ENCODE data around the gene ADRA2A.

ADRA2A gene

DNA sequence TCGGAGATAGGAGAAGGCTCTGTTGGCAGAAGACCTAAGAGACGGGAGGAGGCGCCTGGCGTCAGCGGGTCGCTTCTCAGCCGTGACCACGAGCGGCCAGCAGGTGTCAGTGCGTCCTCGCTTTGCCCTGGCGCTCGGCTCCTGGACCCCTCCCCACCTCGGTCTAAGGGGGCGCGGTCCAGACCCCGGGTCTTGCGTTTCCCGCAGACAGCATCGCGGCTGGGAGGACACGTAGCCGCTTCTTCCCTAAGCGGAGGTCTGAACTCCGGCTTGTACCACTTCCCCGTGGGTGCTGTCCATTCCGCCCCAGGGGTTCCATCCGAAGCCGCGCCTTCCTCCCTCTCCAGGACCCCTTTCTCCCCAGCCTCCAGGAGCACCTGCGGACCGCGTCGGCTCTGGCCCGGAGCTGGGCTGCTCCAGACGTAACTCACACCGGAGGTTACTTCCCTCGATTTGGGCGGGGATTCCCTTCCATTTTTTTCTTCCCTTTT lies 593 bp upstream of the ADRA2A start:
- Histone ChIP-seq H3K27ac (ENCODE audit: low read length) (no peak overlapping the region), H3K9ac (ENCODE audit: low read depth, low read length) (no peak overlapping the region), H3K4me1 (ENCODE audit: insufficient read depth, low read length) (no peaks in the 10 kb centered on the region), H4K20me1 (ENCODE audit: insufficient read depth, low read length) (no peaks in the 10 kb centered on the region), H3K79me2 (ENCODE audit: insufficient read depth, low read length) (no peaks in the 10 kb centered on the region), H3K36me3 (ENCODE audit: insufficient read depth, low read length) (no peaks in the 10 kb centered on the region), H3K4me2 (ENCODE audit: insufficient read depth, low read length) (no peak overlapping the region), H2AFZ (ENCODE audit: low read depth, low read length) (no peak overlapping the region), H3K27me3 (ENCODE audit: insufficient read depth, low read length, poor library complexity) (no peaks in the 10 kb centered on the region), H3K9me3 (ENCODE audit: insufficient read depth, low read length, severe bottlenecking) (peaks cover 13% of the 10 kb centered on the region), H3K4me3 (ENCODE audit: low read depth in 1 of 2, low read length in 2 of 2) (no peak overlapping the region)
- TF ChIP-seq, protein P1, sequence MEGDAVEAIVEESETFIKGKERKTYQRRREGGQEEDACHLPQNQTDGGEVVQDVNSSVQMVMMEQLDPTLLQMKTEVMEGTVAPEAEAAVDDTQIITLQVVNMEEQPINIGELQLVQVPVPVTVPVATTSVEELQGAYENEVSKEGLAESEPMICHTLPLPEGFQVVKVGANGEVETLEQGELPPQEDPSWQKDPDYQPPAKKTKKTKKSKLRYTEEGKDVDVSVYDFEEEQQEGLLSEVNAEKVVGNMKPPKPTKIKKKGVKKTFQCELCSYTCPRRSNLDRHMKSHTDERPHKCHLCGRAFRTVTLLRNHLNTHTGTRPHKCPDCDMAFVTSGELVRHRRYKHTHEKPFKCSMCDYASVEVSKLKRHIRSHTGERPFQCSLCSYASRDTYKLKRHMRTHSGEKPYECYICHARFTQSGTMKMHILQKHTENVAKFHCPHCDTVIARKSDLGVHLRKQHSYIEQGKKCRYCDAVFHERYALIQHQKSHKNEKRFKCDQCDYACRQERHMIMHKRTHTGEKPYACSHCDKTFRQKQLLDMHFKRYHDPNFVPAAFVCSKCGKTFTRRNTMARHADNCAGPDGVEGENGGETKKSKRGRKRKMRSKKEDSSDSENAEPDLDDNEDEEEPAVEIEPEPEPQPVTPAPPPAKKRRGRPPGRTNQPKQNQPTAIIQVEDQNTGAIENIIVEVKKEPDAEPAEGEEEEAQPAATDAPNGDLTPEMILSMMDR (IDR thresholded peaks at IDR 0.05; ENCODE audit: borderline replicate concordance, extremely low read depth, low read length, poor library complexity, severe bottlenecking) = no peak
- no peak for TF ChIP-seq EZH2 (IDR thresholded peaks at IDR 0.05; ENCODE audit: borderline replicate concordance, low read depth, low read length, severe bottlenecking)
- DNase-seq (no peak), ATAC-seq (ENCODE audit: insufficient read depth, low read depth) (no peak)

GRCh38 chr10:111077479-111077784 lies 603 bp downstream of the ADRA2A start:
- Histone ChIP-seq H3K4me2 (ENCODE audit: insufficient read depth, low read length) (no peak overlapping the region), H3K27me3 (ENCODE audit: insufficient read depth, low read length, poor library complexity) (no peaks in the 10 kb centered on the region), H3K9me3 (ENCODE audit: insufficient read depth, low read length, severe bottlenecking) (peaks cover 13% of the 10 kb centered on the region)

DNA sequence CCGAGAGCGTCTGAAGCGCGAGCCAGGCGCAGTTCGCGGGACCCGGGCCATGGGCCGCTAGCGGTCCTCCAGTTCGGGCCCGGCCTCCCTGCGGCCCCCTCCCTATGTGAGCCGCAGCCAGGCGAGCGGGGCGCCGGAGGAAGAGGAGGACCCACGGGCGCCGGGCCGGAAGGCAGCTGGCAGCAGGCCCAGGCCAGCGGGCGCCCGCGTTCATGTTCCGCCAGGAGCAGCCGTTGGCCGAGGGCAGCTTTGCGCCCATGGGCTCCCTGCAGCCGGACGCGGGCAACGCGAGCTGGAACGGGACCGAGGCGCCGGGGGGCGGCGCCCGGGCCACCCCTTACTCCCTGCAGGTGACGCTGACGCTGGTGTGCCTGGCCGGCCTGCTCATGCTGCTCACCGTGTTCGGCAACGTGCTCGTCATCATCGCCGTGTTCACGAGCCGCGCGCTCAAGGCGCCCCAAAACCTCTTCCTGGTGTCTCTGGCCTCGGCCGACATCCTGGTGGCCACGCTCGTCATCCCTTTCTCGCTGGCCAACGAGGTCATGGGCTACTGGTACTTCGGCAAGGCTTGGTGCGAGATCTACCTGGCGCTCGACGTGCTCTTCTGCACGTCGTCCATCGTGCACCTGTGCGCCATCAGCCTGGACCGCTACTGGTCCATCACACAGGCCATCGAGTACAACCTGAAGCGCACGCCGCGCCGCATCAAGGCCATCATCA lies 1.1 kb downstream of the ADRA2A start:
- Histone ChIP-seq H3K9me3 (ENCODE audit: insufficient read depth, low read length, severe bottlenecking) (peaks cover 13% of the 10 kb centered on the region), H3K4me1 (ENCODE audit: insufficient read depth, low read length) (no peaks in the 10 kb centered on the region), H3K27me3 (ENCODE audit: insufficient read depth, low read length, poor library complexity) (no peaks in the 10 kb centered on the region), H4K20me1 (ENCODE audit: insufficient read depth, low read length) (no peaks in the 10 kb centered on the region), H3K9ac (ENCODE audit: low read depth, low read length) (no peak overlapping the region), H3K27ac (ENCODE audit: low read length) (no peak overlapping the region), H3K79me2 (ENCODE audit: insufficient read depth, low read length) (no peaks in the 10 kb centered on the region), H3K4me3 (ENCODE audit: low read depth in 1 of 2, low read length in 2 of 2) (no peak overlapping the region), H3K36me3 (ENCODE audit: insufficient read depth, low read length) (no peaks in the 10 kb centered on the region), H3K4me2 (ENCODE audit: insufficient read depth, low read length) (no peak overlapping the region), H2AFZ (ENCODE audit: low read depth, low read length) (no peak overlapping the region)
- DNase-seq (no peak), ATAC-seq (ENCODE audit: insufficient read depth, low read depth) (no peak)
- TF ChIP-seq EZH2 (IDR thresholded peaks at IDR 0.05; ENCODE audit: borderline replicate concordance, low read depth, low read length, severe bottlenecking) = no peak
- TF ChIP-seq, protein P1 (IDR thresholded peaks at IDR 0.05; ENCODE audit: borderline replicate concordance, extremely low read depth, low read length, poor library complexity, severe bottlenecking) = no peak

More at GRCh38 chr10:111077479-111077784, 603 bp downstream of the ADRA2A start:
- Histone ChIP-seq H3K36me3 (ENCODE audit: insufficient read depth, low read length) (no peaks in the 10 kb centered on the region), H3K27ac (ENCODE audit: low read length) (no peak overlapping the region), H3K9ac (ENCODE audit: low read depth, low read length) (no peak overlapping the region), H3K79me2 (ENCODE audit: insufficient read depth, low read length) (no peaks in the 10 kb centered on the region), H2AFZ (ENCODE audit: low read depth, low read length) (no peak overlapping the region), H4K20me1 (ENCODE audit: insufficient read depth, low read length) (no peaks in the 10 kb centered on the region), H3K4me1 (ENCODE audit: insufficient read depth, low read length) (no peaks in the 10 kb centered on the region), H3K4me3 (ENCODE audit: low read depth in 1 of 2, low read length in 2 of 2) (no peak overlapping the region)
- no peak for ATAC-seq (ENCODE audit: insufficient read depth, low read depth)
- no peak for DNase-seq
- TF ChIP-seq EZH2 (IDR thresholded peaks at IDR 0.05; ENCODE audit: borderline replicate concordance, low read depth, low read length, severe bottlenecking) = no peak
- TF ChIP-seq, protein P1 (IDR thresholded peaks at IDR 0.05; ENCODE audit: borderline replicate concordance, extremely low read depth, low read length, poor library complexity, severe bottlenecking) = no peak

Measured in DND-41 (cell line).